Panc1 (cell line): ENCODE data around the gene SLC43A1.

Source experiments
- POLR2AphosphoS5 ChIP-seq: IDR thresholded peaks from 2 replicates; pipeline ENCODE4 v1.6.1; 2012; ENCODE audit warnings: mild to moderate bottlenecking, low read depth, low read length, moderate library complexity
- SIN3A ChIP-seq: IDR thresholded peaks from 2 replicates; pipeline ENCODE4 v1.6.1; 2012; ENCODE audit warnings: low read depth, mild to moderate bottlenecking, low read length, moderate library complexity, borderline replicate concordance; ENCODE audit not compliant: insufficient read depth
- TCF7L2 ChIP-seq: IDR thresholded peaks from 2 replicates; pipeline ENCODE4 v1.6.1; 2011; ENCODE audit warnings: mild to moderate bottlenecking, low read depth, low read length, inconsistent platforms
- TF ChIP-seq, protein P1 (sequence below): fragments of 450-650 bp; IDR thresholded peaks from 2 replicates; pipeline ENCODE4 v1.5.1; 2017; ENCODE audit warnings: mild to moderate bottlenecking

DNA sequence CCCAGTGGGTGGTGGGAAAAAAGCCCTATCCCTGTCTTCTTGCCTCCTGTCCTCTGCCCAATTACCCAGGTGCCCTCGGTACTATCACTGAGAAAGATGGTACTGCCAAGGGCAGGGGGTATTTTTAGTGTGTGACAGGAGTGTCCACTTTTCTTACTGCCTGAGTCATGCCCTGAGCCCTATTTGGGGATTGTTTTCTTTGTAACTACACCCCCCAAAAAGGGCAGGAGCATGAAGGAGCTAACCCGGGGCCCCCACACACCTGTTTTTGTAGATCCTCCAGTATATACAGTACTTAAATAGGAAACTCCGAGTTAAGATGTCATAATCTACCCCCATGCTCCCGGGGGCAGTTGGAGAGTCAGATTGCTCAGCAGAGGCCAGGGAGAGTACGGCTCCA lies 25.7 kb upstream of the SLC43A1 start:
- TF ChIP-seq, protein P1, sequence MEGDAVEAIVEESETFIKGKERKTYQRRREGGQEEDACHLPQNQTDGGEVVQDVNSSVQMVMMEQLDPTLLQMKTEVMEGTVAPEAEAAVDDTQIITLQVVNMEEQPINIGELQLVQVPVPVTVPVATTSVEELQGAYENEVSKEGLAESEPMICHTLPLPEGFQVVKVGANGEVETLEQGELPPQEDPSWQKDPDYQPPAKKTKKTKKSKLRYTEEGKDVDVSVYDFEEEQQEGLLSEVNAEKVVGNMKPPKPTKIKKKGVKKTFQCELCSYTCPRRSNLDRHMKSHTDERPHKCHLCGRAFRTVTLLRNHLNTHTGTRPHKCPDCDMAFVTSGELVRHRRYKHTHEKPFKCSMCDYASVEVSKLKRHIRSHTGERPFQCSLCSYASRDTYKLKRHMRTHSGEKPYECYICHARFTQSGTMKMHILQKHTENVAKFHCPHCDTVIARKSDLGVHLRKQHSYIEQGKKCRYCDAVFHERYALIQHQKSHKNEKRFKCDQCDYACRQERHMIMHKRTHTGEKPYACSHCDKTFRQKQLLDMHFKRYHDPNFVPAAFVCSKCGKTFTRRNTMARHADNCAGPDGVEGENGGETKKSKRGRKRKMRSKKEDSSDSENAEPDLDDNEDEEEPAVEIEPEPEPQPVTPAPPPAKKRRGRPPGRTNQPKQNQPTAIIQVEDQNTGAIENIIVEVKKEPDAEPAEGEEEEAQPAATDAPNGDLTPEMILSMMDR: no peak
- TF ChIP-seq SIN3A (no peak), TCF7L2 (no peak), POLR2AphosphoS5 (no peak)
